Muscle of leg (tissue), 11 donors: ENCODE data around the gene NUDT21. TPM values are rescaled to one million over a fixed set of nuclear protein-coding genes. Genes with fewer than 3 reads are reported as not detected.

Experiments
- DNase-seq: peaks from one replicate; pipeline ENCODE4 v3.0.0; 2013
- H3K27ac ChIP-seq: one replicate; pipeline ENCODE4 v1.5.1; 2013; ENCODE audit warnings: mild to moderate bottlenecking, low read length, control low read depth
- H3K27me3 ChIP-seq: one replicate; pipeline ENCODE4 v1.6.1; 2013; ENCODE audit warnings: low read length; ENCODE audit not compliant: control insufficient read depth, insufficient read depth
- H3K36me3 ChIP-seq: one replicate; pipeline ENCODE4 v1.6.1; 2013; ENCODE audit warnings: low read length; ENCODE audit not compliant: control insufficient read depth, insufficient read depth
- H3K4me1 ChIP-seq: one replicate; pipeline ENCODE4 v1.6.1; 2013; ENCODE audit warnings: low read length; ENCODE audit not compliant: control insufficient read depth, insufficient read depth
- H3K4me3 ChIP-seq: one replicate; pipeline ENCODE4 v1.5.1; 2013; ENCODE audit warnings: low read length, control low read depth
- H3K9me3 ChIP-seq: replicated peaks from 2 replicates; pipeline ENCODE4 v1.6.1; 2013; ENCODE audit warnings: low read depth, low read length; ENCODE audit not compliant: control insufficient read depth
- WGBS: methylation state at CpG from one replicate; pipeline ENCODE4 v1.1.5; 2013; ENCODE audit warnings: missing lambda C conversion rate; ENCODE audit not compliant: insufficient coverage; 5-methylcytosine and 5-hydroxymethylcytosine counted together
- polyA plus RNA-seq, 8 donors: library from polyadenylated mRNA; unstranded; fragments of 120-200 nt; gene quantifications; one replicate each; pipeline versions ENCODE4 v1.2.1 to v1.2.3, GENCODE V29; 2013; ENCODE audit warnings: inconsistent platforms in 1 of 8, low replicate concordance in 1 of 8; ENCODE audit not compliant: insufficient read length in 8 of 8, insufficient read depth in 1 of 8
- total RNA-seq: library from RNA; stranded (reverse); fragments of 120-200 nt; gene quantifications from one replicate; pipeline ENCODE4 v1.2.4, GENCODE V29; 2013

The NUDT21 gene
- total and polyA plus RNA-seq, 9 donors = 47.3 to 77.1 (median 63.6) TPM

DNA sequence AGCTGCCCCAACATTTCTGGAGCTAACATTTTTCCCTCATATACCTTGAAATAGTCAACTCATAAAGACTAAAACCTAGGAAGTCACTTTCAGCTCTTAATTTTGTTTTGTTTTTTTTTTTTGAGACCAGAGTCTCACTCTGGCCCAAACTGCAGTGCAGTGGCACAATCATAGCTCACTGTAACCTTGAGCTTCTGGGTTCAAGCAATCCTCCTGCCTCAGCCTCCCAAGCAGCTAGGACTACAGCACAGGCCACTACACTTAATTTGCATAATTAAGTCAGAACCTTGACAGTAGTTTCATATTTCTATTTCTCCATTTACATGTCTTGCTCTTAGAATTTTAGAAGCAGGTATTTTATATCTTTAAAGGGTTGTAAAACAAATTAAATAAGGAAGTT lies 30.5 kb downstream of the NUDT21 start:
- DNase-seq = no peak
- H3K4me1 ChIP-seq = peaks cover 15% of the 10 kb centered on the region
- no peak overlapping the region for H3K27ac ChIP-seq
- no peaks in the 10 kb centered on the region for H3K36me3 ChIP-seq
- no peaks in the 10 kb centered on the region for H3K9me3 ChIP-seq
- H3K4me3 ChIP-seq = no peak overlapping the region
- H3K27me3 ChIP-seq = no peaks in the 10 kb centered on the region

DNA sequence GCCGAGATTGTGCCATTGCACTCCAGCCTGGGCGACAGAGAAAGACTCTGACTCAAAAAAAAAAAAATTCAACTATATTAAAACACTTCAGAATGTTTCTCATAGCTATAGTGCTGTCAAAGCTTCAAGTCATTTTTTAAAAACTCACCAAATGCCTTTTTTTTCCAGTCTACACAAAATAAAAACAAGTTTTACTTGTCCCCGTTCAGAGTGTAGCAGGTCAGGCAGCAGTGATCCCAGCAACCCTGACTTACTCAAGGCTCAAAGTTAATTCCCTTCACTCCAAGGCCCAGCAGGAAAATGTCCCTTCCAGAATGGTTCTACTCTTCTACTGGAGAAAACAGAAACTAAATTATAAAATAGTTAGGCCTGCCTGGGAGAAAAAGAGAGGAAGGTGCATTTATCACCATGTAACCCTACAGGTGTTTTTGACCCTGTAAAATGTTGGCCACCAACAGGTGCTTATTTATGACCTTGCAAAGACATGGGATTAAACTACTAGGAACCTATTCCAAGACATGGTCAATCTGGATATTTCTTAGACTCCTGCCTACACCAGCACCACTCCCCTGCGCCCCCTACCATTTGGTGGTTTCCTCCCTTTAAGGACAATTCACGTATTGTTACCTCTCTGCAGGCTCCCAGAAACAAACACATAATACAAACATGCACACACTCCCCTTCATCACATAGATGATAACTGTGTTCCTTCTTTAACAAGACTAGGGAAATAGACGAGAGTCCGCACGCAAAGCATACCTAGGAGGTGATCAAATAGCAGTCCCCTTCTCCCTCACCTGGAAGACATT lies 31.2 kb downstream of the NUDT21 start:
- Histone ChIP-seq H3K9me3 (no peaks in the 10 kb centered on the region), H3K27me3 (no peaks in the 10 kb centered on the region), H3K4me3 (no peak overlapping the region), H3K4me1 (peaks cover 15% of the 10 kb centered on the region), H3K27ac (no peak overlapping the region), H3K36me3 (no peaks in the 10 kb centered on the region)
- DNase-seq = no peak
- 89% methylated on average over 5 of the region's 8 CpGs for WGBS

GRCh38 chr16:56417138-56417537 lies 34.0 kb downstream of the NUDT21 start:
- Histone ChIP-seq H3K36me3 (peaks cover 10% of the 10 kb centered on the region), H3K27ac (no peak overlapping the region), H3K4me3 (no peak overlapping the region), H3K27me3 (no peaks in the 10 kb centered on the region), H3K9me3 (no peaks in the 10 kb centered on the region), H3K4me1 (peaks cover 2% of the 10 kb centered on the region)
- no peak for DNase-seq
- no CpG with 5 or more reads among the region's 4 CpGs for WGBS

DNA sequence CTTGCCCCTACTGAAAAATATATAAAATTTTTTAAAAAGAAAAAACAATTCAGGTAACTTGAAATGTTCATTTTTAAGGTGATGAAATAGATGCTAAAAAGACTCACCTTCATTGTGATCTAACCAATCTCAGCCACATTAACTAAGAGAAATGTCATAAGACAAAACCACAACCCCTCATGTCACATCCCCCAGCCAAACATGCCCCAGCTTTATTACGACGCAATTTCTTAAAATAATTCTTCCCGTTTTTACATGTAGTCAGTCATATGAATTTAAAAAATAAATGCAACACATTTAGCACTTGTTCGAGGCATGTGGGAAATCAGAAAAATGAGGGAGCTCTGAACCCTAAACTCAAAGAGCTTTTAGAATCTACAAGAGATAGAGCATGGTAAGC lies 35.3 kb downstream of the NUDT21 start:
- no peak for DNase-seq
- no peaks in the 10 kb centered on the region for H3K9me3 ChIP-seq
- H3K36me3 ChIP-seq = peaks cover 16% of the 10 kb centered on the region
- no CpG with 5 or more reads among the region's 4 CpGs for WGBS
- no peaks in the 10 kb centered on the region for H3K27me3 ChIP-seq
- H3K4me1 ChIP-seq = no peaks in the 10 kb centered on the region
- no peak overlapping the region for H3K4me3 ChIP-seq
- no peak overlapping the region for H3K27ac ChIP-seq

DNA sequence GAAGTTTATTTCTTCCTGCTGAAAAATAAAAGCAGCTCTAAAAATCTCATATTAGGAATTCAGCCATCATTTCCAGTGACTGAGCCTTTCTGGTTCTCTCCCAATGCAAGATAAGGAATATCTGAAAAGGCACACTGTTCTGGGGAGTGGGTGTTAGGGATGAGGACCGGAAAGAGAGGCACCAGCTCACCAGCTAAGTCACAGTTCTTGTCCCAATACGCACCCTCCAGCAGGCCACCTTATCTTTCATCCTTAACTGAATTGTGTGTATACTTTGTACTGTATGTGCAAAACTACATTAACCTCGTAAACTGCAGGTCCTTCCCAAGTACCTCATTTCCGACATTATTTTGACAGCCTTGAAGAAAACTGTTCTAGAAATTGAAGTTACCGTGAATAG lies 36.8 kb downstream of the NUDT21 start:
- H3K27ac ChIP-seq = no peak overlapping the region
- no peaks in the 10 kb centered on the region for H3K9me3 ChIP-seq
- no peaks in the 10 kb centered on the region for H3K27me3 ChIP-seq
- H3K36me3 ChIP-seq = peaks cover 16% of the 10 kb centered on the region
- no CpG with 5 or more reads among the region's 5 CpGs for WGBS
- DNase-seq = no peak
- H3K4me1 ChIP-seq = no peaks in the 10 kb centered on the region
- no peak overlapping the region for H3K4me3 ChIP-seq

GRCh38 chr16:56413381-56413780 lies 37.8 kb downstream of the NUDT21 start:
- no peak for DNase-seq
- Histone ChIP-seq H3K4me3 (no peak overlapping the region), H3K4me1 (no peaks in the 10 kb centered on the region), H3K9me3 (no peaks in the 10 kb centered on the region), H3K27me3 (no peaks in the 10 kb centered on the region), H3K27ac (no peak overlapping the region), H3K36me3 (peaks cover 25% of the 10 kb centered on the region)
- 81% methylated on average over 4 of the region's 5 CpGs for WGBS

- Histone ChIP-seq H3K27ac (no peak overlapping the region), H3K4me1 (no peaks in the 10 kb centered on the region), H3K4me3 (no peak overlapping the region), H3K9me3 (no peaks in the 10 kb centered on the region), H3K36me3 (peaks cover 32% of the 10 kb centered on the region), H3K27me3 (no peaks in the 10 kb centered on the region)
- DNase-seq = no peak
- 100% methylated on average over 2 of the region's 2 CpGs for WGBS
Measured at GRCh38 chr16:56411624-56412023, 39.5 kb downstream of the NUDT21 start.

DNA sequence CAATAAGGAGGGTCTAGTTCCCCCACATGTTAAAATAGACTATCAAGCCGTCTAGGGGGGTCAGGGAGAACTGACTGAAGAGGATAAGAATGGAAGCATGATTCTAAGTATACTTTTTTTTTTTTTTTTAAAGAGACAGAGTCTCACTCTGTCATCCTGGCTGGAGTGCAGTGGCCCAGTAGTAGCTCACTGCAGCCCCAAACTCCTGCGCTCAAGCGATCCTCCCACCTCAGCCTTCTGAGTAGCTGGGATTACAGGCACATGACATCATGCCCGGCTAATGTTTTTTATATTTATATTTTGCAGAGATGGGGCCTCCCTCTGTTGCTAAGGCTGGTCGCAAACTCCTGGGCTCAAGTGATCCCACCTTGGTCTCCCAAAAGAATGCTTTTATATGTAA lies 40.0 kb downstream of the NUDT21 start:
- Histone ChIP-seq H3K4me3 (no peak overlapping the region), H3K36me3 (peaks cover 32% of the 10 kb centered on the region), H3K27me3 (no peaks in the 10 kb centered on the region), H3K9me3 (no peaks in the 10 kb centered on the region), H3K27ac (no peak overlapping the region), H3K4me1 (no peaks in the 10 kb centered on the region)
- WGBS = no CpG with 5 or more reads among the region's 5 CpGs
- DNase-seq = no peak

DNA sequence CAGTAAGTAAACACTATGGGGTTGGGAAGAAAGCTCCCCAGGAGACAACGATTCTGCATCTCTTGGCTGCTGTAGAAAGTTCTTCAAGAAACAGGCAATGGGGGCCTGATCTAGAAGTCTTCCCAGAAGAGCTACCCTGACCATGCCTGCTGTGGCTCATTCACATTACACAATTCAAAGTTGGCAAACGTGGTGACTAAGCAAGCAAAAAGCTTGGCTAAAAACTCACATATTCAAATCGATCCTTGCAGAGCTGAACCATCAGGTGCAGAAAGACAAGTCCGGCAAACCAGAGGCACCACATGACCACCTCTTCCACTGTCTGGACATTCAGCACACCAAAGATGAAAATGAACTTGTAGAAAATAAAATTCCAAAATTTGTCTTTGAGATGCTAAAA lies 41.9 kb downstream of the NUDT21 start:
- Histone ChIP-seq H3K4me3 (no peak overlapping the region), H3K27ac (no peak overlapping the region), H3K4me1 (no peaks in the 10 kb centered on the region), H3K36me3 (peaks cover 38% of the 10 kb centered on the region), H3K27me3 (no peaks in the 10 kb centered on the region), H3K9me3 (no peaks in the 10 kb centered on the region)
- 86% methylated on average over 1 of the region's 4 CpGs for WGBS
- DNase-seq = no peak

DNA sequence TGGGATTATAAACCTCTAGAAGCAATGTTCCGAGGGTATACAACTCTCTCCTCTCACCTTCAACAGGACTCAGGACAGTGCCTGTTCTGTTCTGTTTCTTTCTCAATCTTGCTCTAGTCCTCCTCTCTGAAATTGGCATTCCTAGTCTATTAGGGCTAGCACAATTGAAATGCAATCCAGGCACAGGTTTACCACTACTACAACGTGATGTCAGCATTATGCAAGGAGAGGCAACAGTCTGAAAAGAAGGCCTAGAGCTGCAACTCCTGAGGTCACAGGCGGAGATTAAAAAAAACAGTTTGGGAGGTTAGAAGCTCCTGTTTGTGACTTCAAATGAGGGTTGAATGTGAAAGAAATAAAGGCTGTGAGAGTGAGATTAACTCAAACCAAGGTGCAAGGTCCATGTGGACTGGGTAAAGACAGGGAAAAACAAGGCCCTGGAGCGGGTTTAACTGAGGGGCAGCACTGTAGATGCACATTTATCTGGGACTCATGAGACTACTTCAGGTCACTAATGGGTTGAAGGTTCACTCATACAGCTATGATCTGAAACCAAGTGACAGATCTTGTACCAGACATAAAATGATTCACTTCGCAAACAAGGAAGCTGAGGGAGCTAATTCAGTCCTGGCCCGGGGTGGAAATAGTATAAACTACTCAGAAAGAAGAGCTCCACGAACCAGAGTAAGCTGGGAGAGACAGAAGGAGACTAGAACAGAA lies 42.6 kb downstream of the NUDT21 start:
- Histone ChIP-seq H3K4me3 (no peak overlapping the region), H3K9me3 (no peaks in the 10 kb centered on the region), H3K27ac (no peak overlapping the region), H3K36me3 (peaks cover 40% of the 10 kb centered on the region), H3K27me3 (no peaks in the 10 kb centered on the region), H3K4me1 (no peaks in the 10 kb centered on the region)
- 89% methylated on average over 5 of the region's 7 CpGs for WGBS
- no peak for DNase-seq
